Right lobe of liver (tissue), 6 donors: Measurements from ENCODE around the gene ZNF780B. TPM values are rescaled to one million over a fixed set of nuclear protein-coding genes. Genes with fewer than 3 reads are reported as not detected.
"Not testable (repeated sequence)": the region's sequence is repeated elsewhere in the genome, so short reads cannot be mapped to it uniquely, and the experiment has no call there.

Experiments
- ATAC-seq, 4 donors: fragments of 200-7000 bp; cut with Tn5 transposase; one replicate each; pipeline ENCODE4 v1.9.1; 2020; ENCODE audit warnings: mild to moderate bottlenecking in 4 of 4, moderate library complexity in 4 of 4
- DNase-seq, 3 donors: peaks; one replicate each; pipeline ENCODE4 v3.0.0-alpha.2; 2020
- H3K27ac ChIP-seq, 3 donors: fragments of 200-600 bp; one replicate each; pipeline ENCODE4 v1.8.0; 2022
- H3K27me3 ChIP-seq, 2 donors: fragments of 200-600 bp; one replicate each; pipeline ENCODE4 v1.8.0; 2022
- H3K36me3 ChIP-seq, 4 donors: fragments of 200-600 bp; sonication (generic) in 1 of 4; one replicate each; pipeline versions ENCODE4 v1.5.1 to v1.8.0; 2017 to 2022; ENCODE audit warnings: control low read depth in 1 of 4
- H3K4me1 ChIP-seq, 4 donors: fragments of 200-600 bp; sonication (generic) in 1 of 4; one replicate each; pipeline versions ENCODE4 v1.5.1 to v1.8.0; 2017 to 2022; ENCODE audit warnings: control low read depth in 1 of 4
- H3K4me3 ChIP-seq, 3 donors: fragments of 200-600 bp; one replicate each; pipeline ENCODE4 v1.8.0; 2022
- H3K9me3 ChIP-seq, 4 donors: fragments of 200-600 bp; sonication (generic) in 1 of 4; one replicate each; pipeline versions ENCODE4 v1.5.1 to v1.8.0; 2017 to 2022; ENCODE audit warnings: control low read depth in 1 of 4
- POLR2A ChIP-seq: fragments of 450-650 bp; IDR thresholded peaks from one replicate; pipeline ENCODE4 v1.6.1; 2017; ENCODE audit warnings: antibody characterized with exemption, mild to moderate bottlenecking
- WGBS: methylation state at CpG from one replicate; pipeline ENCODE4 v1.1.6; 2018; ENCODE audit warnings: low coverage, low lambda C conversion rate; ENCODE audit not compliant: insufficient coverage; ENCODE audit errors: missing lambda C conversion rate; 5-methylcytosine and 5-hydroxymethylcytosine counted together
- intact Hi-C, 2 donors: fragments of 100-400 bp; cut with DNase I; formaldehyde crosslinking; loops; one replicate each; pipeline versions ENCODE4 v1.11.2 to v1.14.1; 2022
- total RNA-seq, 6 experiments: library from RNA; depleted of rRNA in 2 of 6; stranded (reverse); fragments of >200 nt in 2 of 6; fragmentation: NEBNext Ultra II Directional in 3 of 6; extraction: Animal tissue kit (Norgen Biotek cat#: 25700) in 3 of 6; gene quantifications; one replicate each; pipeline versions ENCODE4 v1.1.0 to v1.2.4, GENCODE V29; 2016 to 2023
- TF ChIP-seq, protein P1 (sequence below), 4 donors: fragments of 200-600 bp in 3 of 4; fragments of 450-650 bp in 1 of 4; IDR thresholded peaks; one replicate each; pipeline versions ENCODE4 v1.5.1 to v1.8.0; 2016 to 2022; ENCODE audit warnings: antibody characterized with exemption in 4 of 4, mild to moderate bottlenecking in 2 of 4
- donor health status: DM: no; HTN: yes; CAD: no.
- donor health status: DM: no; HTN: no; CAD: no.
- donor health status: DM: no; HTN: no; CAD: no.
- donor health status: DM: no; HTN: yes; CAD: no.
- donor health status: DM: no; HTN: yes; CAD: no.

The ZNF780B gene
- total RNA-seq, 6 experiments from 2014 or later: 3.2 to 9.6 (median 5.8) TPM

GRCh38 chr19:40056505-40056904 is 474 bp upstream of the ZNF780B start:
- WGBS: 7% methylated on average over 7 of the region's 7 CpGs

DNA sequence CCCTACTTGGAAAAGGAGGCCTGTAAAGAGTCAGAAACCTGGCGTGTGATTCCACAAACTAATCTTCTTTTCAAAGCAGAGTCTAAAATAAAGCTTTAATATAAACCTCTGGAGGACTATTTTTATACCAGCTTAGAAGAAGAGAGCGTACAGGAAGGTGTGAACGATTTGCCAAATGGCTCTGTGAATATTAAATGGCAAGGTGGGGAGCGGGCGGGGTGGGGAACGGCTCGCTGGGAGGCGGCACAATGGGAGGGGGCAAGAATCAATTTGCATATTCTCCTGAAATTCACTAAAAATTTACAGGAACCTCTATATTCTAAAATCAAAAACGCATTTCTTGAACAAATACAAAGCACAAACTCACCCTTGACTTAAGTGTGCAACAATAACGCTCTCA is 982 bp downstream of the ZNF780B start:
- no peak overlapping the region for H3K27ac ChIP-seq
- DNase-seq (no peak), ATAC-seq (no peak)
- 56% methylated on average over 10 of the region's 10 CpGs for WGBS
- intact Hi-C loops: no loop called here
- TF ChIP-seq, protein P1, sequence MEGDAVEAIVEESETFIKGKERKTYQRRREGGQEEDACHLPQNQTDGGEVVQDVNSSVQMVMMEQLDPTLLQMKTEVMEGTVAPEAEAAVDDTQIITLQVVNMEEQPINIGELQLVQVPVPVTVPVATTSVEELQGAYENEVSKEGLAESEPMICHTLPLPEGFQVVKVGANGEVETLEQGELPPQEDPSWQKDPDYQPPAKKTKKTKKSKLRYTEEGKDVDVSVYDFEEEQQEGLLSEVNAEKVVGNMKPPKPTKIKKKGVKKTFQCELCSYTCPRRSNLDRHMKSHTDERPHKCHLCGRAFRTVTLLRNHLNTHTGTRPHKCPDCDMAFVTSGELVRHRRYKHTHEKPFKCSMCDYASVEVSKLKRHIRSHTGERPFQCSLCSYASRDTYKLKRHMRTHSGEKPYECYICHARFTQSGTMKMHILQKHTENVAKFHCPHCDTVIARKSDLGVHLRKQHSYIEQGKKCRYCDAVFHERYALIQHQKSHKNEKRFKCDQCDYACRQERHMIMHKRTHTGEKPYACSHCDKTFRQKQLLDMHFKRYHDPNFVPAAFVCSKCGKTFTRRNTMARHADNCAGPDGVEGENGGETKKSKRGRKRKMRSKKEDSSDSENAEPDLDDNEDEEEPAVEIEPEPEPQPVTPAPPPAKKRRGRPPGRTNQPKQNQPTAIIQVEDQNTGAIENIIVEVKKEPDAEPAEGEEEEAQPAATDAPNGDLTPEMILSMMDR (IDR thresholded peaks at IDR 0.05): no peak
- no peak for TF ChIP-seq POLR2A
- no peaks in the 10 kb centered on the region for H3K4me1 ChIP-seq
- H3K27me3 ChIP-seq: no peaks in the 10 kb centered on the region
- H3K9me3 ChIP-seq: peaks cover 0 to 18% (median 2%) of the 10 kb centered on the region in 4 donors
- H3K4me3 ChIP-seq: peak overlapping the region; percentile 47 to 84 (median 83)
- no peaks in the 10 kb centered on the region for H3K36me3 ChIP-seq

More at GRCh38 chr19:40056505-40056904, 474 bp upstream of the ZNF780B start:
- H3K9me3 ChIP-seq: peaks cover 0 to 23% (median 2%) of the 10 kb centered on the region in 4 donors
- peak overlapping the region in 1 of 3 donors; percentile 52 for H3K27ac ChIP-seq
- intact Hi-C loops: no loop called here
- ATAC-seq (no peak), DNase-seq (no peak)
- H3K27me3 ChIP-seq: no peaks in the 10 kb centered on the region
- H3K36me3 ChIP-seq: no peaks in the 10 kb centered on the region
- H3K4me3 ChIP-seq: peak overlapping the region; percentile 47 to 84 (median 83)
- no peak for TF ChIP-seq POLR2A
- H3K4me1 ChIP-seq: no peaks in the 10 kb centered on the region

- intact Hi-C loops: no loop called here
- H3K9me3 ChIP-seq: peaks cover 0 to 13% (median 2%) of the 10 kb centered on the region in 4 donors
- no peak for DNase-seq
- no peak for TF ChIP-seq POLR2A
- TF ChIP-seq, protein P1 (IDR thresholded peaks at IDR 0.05): no peak
- H3K36me3 ChIP-seq: no peaks in the 10 kb centered on the region
- H3K4me1 ChIP-seq: no peaks in the 10 kb centered on the region
- H3K27ac ChIP-seq: no peak overlapping the region
- no peak for ATAC-seq
- no peaks in the 10 kb centered on the region for H3K27me3 ChIP-seq
- H3K4me3 ChIP-seq: no peak overlapping the region
- 92% methylated on average over 9 of the region's 9 CpGs for WGBS
Measured at GRCh38 chr19:40054632-40055031, 1.4 kb downstream of the ZNF780B start.

GRCh38 chr19:40053491-40053890 is 2.5 kb downstream of the ZNF780B start:
- intact Hi-C loops: no loop called here
- Histone ChIP-seq H3K36me3 (peaks cover 0 to 5% (median 0%) of the 10 kb centered on the region in 4 donors), H3K27ac (no peak overlapping the region), H3K9me3 (peaks cover 0 to 4% (median 0%) of the 10 kb centered on the region in 4 donors), H3K4me1 (no peaks in the 10 kb centered on the region), H3K4me3 (no peak overlapping the region), H3K27me3 (no peaks in the 10 kb centered on the region)
- ATAC-seq: no peak
- 100% methylated on average over 1 of the region's 2 CpGs for WGBS
- DNase-seq: no peak
- TF ChIP-seq, protein P1 (IDR thresholded peaks at IDR 0.05): no peak
- no peak for TF ChIP-seq POLR2A

- DNase-seq, intact Hi-C loops, H3K4me1 ChIP-seq, H3K27me3 ChIP-seq, H3K27ac ChIP-seq, H3K4me3 ChIP-seq, ATAC-seq: not testable (repeated sequence)
- H3K9me3 ChIP-seq: peaks cover 0 to 19% (median 3%) of the 10 kb centered on the region in 4 donors
- WGBS: no CpG with 5 or more reads among the region's 1 CpG
- H3K36me3 ChIP-seq: peaks cover 0 to 36% (median 8%) of the 10 kb centered on the region in 4 donors
Measured at GRCh38 chr19:40041718-40042117, 14.3 kb downstream of the ZNF780B start.

GRCh38 chr19:40038047-40038446 is 18.0 kb downstream of the ZNF780B start:
- H3K27me3 ChIP-seq, DNase-seq, H3K36me3 ChIP-seq, H3K4me1 ChIP-seq, H3K27ac ChIP-seq, H3K4me3 ChIP-seq, intact Hi-C loops, ATAC-seq: not testable (repeated sequence)
- peaks cover 5 to 38% (median 13%) of the 10 kb centered on the region in 4 donors for H3K9me3 ChIP-seq
- WGBS: 100% methylated on average over 1 of the region's 3 CpGs
